Effector memory CD4-positive, alpha-beta T cell (primary cell): ENCODE results near the gene CACNA1G.

ENCODE experiments used
- DNase-seq, 3 donors: peaks; one replicate each; pipeline ENCODE4 v3.0.0-alpha.2; 2020
- H3K27ac ChIP-seq: 2 replicates; pipeline ENCODE4 v1.7.0; 2013; ENCODE audit warnings: mild to moderate bottlenecking, low read length, moderate library complexity; ENCODE audit not compliant: insufficient read depth, poor library complexity, severe bottlenecking
- H3K27me3 ChIP-seq: replicated peaks from 2 replicates; pipeline ENCODE4 v1.7.0; 2013; ENCODE audit warnings: mild to moderate bottlenecking, low read length; ENCODE audit not compliant: insufficient read depth, control insufficient read depth, poor library complexity, severe bottlenecking
- H3K36me3 ChIP-seq: 2 replicates; pipeline ENCODE4 v1.7.0; 2013; ENCODE audit warnings: mild to moderate bottlenecking, low read length, moderate library complexity; ENCODE audit not compliant: control insufficient read depth, insufficient read depth
- H3K4me1 ChIP-seq: 2 replicates; pipeline ENCODE4 v1.7.0; 2013; ENCODE audit warnings: low read length, mild to moderate bottlenecking; ENCODE audit not compliant: control insufficient read depth, insufficient read depth, poor library complexity, severe bottlenecking
- H3K4me3 ChIP-seq: 2 replicates; pipeline ENCODE4 v1.7.0; 2013; ENCODE audit warnings: low read length, low read depth, mild to moderate bottlenecking; ENCODE audit not compliant: insufficient read depth, poor library complexity, severe bottlenecking
- H3K9me3 ChIP-seq: 2 replicates; pipeline ENCODE4 v1.7.0; 2013; ENCODE audit warnings: mild to moderate bottlenecking, low read length, moderate library complexity; ENCODE audit not compliant: control insufficient read depth

The CACNA1G gene

DNA sequence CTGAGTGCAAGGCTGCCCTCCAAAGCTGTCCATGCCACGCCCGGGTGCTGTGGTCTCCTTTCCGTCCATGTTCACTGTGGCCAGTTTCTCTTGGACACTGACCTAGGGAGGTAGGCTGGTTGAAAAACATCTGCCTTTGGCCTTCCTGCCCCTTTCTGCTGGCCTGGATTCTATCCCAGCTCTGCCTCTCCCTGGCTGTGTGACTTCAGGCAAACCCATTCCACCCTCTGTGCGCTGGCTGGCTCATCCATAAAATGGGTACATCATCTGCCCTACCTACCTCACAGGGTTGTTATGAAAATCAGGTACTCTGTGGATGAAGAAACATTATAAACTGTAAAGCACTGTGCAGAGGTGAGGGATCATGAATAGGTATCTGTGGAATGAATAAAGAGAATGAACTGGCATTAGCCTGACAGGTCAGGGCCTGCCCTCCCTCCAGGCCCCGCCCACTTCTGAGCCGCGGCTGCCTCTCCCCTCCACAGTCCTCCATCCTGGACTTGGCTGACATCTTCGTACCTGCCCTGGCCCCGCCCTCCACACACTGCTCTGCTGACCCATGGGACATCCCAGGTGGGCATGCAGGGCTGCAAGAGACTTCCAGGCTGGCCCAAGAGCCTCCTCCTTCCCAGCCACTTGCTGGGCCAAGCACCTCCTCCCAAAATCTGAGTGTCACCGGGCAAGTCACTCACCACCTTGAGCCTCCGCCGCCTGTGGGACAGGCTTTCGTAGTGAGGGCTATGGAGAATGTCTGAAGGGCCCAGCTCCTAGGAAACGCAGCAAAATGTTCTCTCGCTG lies 20.6 kb upstream of the CACNA1G start:
- Histone ChIP-seq H3K27ac (no peak overlapping the region), H3K9me3 (no peaks in the 10 kb centered on the region), H3K27me3 (no peaks in the 10 kb centered on the region), H3K36me3 (no peaks in the 10 kb centered on the region), H3K4me1 (peaks cover 4% of the 10 kb centered on the region), H3K4me3 (no peak overlapping the region)
- no peak for DNase-seq

DNA sequence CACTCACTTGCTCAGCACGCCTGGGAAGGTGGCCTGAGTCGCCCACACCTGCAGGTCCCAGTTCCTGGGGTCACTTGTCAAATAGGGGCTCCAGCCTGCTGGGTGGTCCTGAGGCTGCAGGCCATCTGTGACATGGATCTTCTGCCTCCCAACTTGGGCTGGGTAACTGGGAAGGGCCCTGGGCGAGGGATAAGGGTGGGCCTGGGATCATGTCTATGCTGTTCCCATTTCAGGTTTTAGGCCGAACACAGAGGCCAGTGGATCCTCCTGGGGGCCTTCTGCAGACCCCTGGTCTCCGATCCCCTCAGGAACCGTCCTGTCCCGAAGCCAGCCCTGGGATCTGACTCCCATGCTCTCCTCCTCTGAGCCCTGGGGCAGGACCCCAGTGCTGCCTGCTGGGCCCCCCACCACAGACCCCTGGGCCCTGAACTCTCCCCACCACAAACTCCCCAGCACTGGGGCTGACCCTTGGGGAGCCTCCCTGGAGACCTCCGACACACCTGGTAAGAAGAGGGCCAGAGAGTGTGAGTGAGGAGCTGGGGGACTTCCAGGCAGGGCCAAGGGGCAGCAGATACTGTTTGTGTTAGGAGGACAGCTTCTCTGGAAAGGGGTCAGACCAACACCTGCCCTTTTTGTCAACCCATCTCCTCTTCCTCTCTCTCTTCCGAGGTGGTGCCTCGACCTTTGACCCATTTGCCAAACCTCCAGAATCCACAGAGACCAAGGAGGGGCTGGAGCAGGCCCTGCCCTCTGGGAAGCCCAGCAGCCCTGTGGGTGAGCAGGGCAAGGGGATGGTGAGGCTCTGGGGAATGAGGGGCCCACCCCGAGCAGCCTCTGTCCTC lies 19.7 kb upstream of the CACNA1G start:
- peaks cover 4% of the 10 kb centered on the region for H3K4me1 ChIP-seq
- H3K4me3 ChIP-seq = no peak overlapping the region
- H3K9me3 ChIP-seq = no peaks in the 10 kb centered on the region
- no peak for DNase-seq
- no peaks in the 10 kb centered on the region for H3K36me3 ChIP-seq
- no peak overlapping the region for H3K27ac ChIP-seq
- no peaks in the 10 kb centered on the region for H3K27me3 ChIP-seq

DNA sequence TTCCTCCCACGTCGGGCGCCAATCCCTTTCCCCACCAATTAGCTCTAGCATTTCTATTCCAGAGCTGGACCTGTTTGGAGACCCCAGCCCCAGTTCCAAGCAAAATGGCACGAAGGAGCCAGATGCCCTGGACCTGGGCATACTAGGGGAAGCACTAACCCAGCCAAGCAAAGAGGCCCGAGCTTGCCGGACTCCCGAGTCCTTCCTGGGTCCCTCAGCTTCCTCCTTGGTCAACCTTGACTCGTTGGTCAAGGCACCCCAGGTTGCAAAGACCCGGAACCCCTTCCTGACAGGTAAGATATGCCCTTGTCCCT lies 19.2 kb upstream of the CACNA1G start:
- H3K27me3 ChIP-seq = no peaks in the 10 kb centered on the region
- H3K4me3 ChIP-seq = peak overlapping the region; percentile 56
- H3K36me3 ChIP-seq = no peaks in the 10 kb centered on the region
- no peaks in the 10 kb centered on the region for H3K9me3 ChIP-seq
- DNase-seq = no peak
- H3K4me1 ChIP-seq = peaks cover 5% of the 10 kb centered on the region
- peak overlapping the region; percentile 40 for H3K27ac ChIP-seq

DNA sequence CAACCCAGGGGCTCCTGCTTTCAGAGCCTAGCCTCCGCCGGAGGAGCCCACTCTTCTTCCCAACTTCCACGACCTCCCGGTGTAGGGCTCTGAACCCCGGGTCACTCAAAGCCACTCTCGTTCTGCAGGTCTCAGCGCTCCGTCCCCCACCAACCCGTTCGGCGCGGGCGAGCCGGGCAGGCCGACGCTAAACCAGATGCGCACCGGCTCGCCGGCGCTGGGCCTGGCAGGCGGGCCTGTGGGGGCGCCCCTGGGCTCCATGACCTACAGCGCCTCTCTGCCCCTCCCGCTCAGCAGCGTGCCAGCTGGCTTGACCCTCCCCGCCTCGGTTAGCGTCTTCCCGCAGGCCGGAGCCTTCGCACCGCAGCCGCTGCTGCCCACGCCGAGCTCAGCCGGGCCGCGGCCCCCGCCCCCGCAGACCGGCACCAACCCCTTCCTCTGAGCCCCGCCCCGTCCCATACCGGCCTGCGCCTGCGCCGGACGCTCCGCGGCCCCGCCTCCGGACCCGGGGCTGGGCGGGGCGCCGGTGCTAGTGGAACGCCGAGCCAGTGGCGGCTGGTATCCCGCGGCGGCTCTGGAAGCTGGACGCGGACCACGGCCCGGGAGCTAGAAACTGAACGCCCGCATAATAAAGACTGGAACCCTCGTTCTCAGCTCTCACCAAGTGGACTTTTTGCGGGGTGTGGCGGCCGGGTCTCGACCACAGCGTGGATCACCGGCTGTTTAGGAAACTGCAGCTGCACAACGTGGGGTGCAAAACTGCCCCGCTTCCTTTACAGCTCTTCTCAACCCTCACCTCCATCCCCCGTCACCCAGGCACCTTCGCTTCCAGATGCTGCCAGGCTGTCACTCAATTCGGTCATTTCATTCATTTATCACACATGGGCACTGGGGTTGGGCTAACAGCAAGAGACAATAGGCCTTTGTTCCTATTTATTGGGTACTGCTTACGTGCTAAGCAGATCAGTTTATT lies 18.5 kb upstream of the CACNA1G start:
- peak overlapping the region; percentile 56 for H3K4me3 ChIP-seq
- peaks cover 11% of the 10 kb centered on the region for H3K4me1 ChIP-seq
- peak overlapping the region; percentile 40 for H3K27ac ChIP-seq
- DNase-seq = peak; percentile 65 to 76 (median 70)
- no peaks in the 10 kb centered on the region for H3K36me3 ChIP-seq
- H3K27me3 ChIP-seq = no peaks in the 10 kb centered on the region
- no peaks in the 10 kb centered on the region for H3K9me3 ChIP-seq

DNA sequence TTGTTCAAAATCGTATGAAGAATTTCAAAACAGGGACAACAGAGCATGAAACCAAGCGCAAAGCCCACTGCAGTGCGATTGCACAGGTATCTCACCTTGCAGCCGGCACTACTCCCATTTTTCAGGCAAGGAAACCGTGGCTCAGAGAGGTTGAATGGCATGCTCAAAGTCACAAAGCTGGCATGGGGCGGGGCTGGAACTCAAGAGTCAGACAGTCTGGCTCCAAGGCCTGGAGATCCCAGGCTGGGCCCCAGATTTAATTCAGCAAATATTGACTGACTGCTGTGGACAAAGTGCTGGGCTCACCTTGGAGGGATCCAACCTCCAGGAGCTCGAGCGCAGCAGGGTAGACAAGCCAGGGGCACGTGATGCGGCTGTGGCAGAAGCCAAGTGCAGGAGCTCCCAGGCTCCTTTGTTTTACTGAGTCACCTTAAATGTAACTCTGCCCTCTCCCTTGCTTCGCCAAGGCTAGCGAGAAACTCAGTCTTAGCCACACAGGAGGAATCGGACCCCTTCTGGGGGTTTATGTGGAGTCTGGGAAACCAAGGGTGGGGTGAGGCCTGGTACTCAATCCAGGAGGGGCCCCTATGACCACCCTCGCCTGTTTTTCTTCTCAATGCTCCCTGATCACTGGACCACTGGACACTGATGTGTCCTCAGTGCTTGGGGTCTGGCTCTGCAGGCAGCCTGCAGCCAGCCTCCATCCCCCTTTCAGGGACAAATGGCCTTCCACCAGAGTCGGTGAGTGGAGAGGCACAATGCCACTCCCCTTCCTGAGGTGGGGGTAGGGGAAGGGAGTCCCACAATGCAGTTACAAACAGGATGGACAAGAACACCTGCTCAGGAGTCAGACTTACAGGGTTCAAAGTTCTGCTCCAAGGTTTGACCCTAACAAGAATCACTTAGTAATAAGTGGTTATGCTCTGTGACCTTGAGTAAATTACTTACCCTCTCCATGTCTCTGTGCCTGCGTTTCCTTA lies 17.4 kb upstream of the CACNA1G start:
- no peak for DNase-seq
- Histone ChIP-seq H3K27me3 (no peaks in the 10 kb centered on the region), H3K9me3 (no peaks in the 10 kb centered on the region), H3K4me1 (peaks cover 20% of the 10 kb centered on the region), H3K36me3 (no peaks in the 10 kb centered on the region), H3K27ac (no peak overlapping the region), H3K4me3 (no peak overlapping the region)

DNA sequence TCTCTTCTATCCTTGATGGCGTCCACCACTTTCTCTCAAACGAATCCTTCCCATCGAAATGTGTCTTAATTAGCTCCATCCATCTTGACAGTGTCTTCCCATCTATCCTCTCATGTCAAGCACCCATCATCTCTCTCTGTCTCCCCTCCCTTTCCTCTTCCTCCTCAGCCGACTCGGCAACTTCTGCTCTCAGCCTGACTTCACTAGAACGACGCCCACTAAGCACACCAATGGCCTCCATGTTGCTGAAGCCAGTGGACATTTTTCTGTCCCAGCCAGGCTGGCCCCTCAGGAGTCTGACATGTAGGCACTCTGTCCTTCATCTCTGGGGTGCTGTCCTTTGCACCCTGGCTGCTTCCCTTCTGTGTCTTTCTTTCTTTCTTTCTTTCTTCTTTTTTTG lies 16.0 kb upstream of the CACNA1G start:
- no peak for DNase-seq
- Histone ChIP-seq H3K36me3 (no peaks in the 10 kb centered on the region), H3K4me1 (peaks cover 20% of the 10 kb centered on the region), H3K9me3 (no peaks in the 10 kb centered on the region), H3K27ac (no peak overlapping the region), H3K27me3 (no peaks in the 10 kb centered on the region), H3K4me3 (no peak overlapping the region)

DNA sequence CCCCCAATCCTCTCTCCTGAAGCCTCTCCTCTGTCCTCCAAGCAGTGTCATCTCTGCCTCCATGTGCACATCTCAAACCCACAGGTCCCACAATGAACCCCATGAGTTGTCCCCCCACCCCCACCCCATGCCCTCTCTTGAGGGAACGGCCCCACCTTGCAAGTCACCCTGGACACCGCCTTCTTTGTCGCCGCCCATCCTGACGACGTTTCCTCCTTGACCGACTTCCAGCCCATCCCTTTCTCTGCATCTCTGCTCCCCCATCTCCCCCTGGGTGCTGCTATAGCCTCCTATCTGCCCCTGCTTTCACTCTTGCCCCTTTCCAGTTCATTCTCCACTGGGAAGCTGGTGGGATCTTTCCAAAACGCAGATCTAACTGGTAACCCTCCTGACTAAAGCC lies 15.2 kb upstream of the CACNA1G start:
- Histone ChIP-seq H3K36me3 (no peaks in the 10 kb centered on the region), H3K27ac (no peak overlapping the region), H3K9me3 (no peaks in the 10 kb centered on the region), H3K27me3 (no peaks in the 10 kb centered on the region), H3K4me3 (no peak overlapping the region), H3K4me1 (peaks cover 20% of the 10 kb centered on the region)
- no peak for DNase-seq

DNA sequence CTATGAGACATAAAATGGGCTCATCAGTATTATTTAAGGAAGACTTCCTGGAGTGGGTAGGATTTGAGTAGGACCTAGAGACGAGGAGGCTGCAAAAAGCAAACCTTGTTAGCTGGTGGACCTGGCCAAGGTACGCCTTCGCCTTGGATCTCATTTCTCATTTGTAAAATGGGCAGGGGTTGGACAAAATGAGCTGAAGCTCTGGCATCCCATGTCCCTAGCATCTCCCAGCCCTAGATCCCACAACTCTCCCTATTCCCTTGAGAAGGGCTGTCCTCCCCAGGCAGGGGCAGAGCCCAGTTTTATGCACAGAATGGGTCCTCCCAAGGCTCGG lies 13.8 kb upstream of the CACNA1G start:
- Histone ChIP-seq H3K4me1 (peaks cover 20% of the 10 kb centered on the region), H3K36me3 (no peaks in the 10 kb centered on the region), H3K4me3 (peak overlapping the region; percentile 42), H3K27ac (no peak overlapping the region), H3K27me3 (no peaks in the 10 kb centered on the region), H3K9me3 (no peaks in the 10 kb centered on the region)
- DNase-seq = no peak
